GM21381 (cell line): ENCODE measurements around the gene KLHL40.
A peak's percentile ranks its signal among the peaks of the same experiment; 100 is the strongest.

Source experiments
- ATAC-seq: cut with Tn5 transposase; IDR thresholded peaks from one replicate; pipeline ENCODE4 v1.9.1; 2021; ENCODE audit warnings: mild to moderate bottlenecking, moderate library complexity; ENCODE audit not compliant: unreplicated experiment

Gene KLHL40

GRCh38 chr3:42685363-42685881 lies at the start of gene KLHL40:
TSS of gene KLHL40 (plus strand) at chr3:42685537. CDS start at chr3:42685619, 82 bp downstream.
- ATAC-seq = no peak

GRCh38 chr3:42637001-42637400 lies 48.3 kb upstream of the KLHL40 start:
- no peak for ATAC-seq

- ATAC-seq = no peak
Observed at GRCh38 chr3:42638339-42638842, 46.9 kb upstream of the KLHL40 start.

- ATAC-seq = no peak
Observed at GRCh38 chr3:42639192-42639591, 46.1 kb upstream of the KLHL40 start.

- ATAC-seq = no peak
Observed at GRCh38 chr3:42640129-42640528, 45.2 kb upstream of the KLHL40 start.

GRCh38 chr3:42640771-42641370 lies 44.5 kb upstream of the KLHL40 start:
- ATAC-seq = no peak

GRCh38 chr3:42647821-42648459 lies 37.4 kb upstream of the KLHL40 start:
- no peak for ATAC-seq

GRCh38 chr3:42649006-42649405 lies 36.3 kb upstream of the KLHL40 start:
- ATAC-seq = no peak

- no peak for ATAC-seq
Observed at GRCh38 chr3:42649783-42650182, 35.6 kb upstream of the KLHL40 start.

- no peak for ATAC-seq
Observed at GRCh38 chr3:42651248-42652091, 33.9 kb upstream of the KLHL40 start.

GRCh38 chr3:42652251-42652610 lies 33.1 kb upstream of the KLHL40 start:
- ATAC-seq = peak; percentile 4

GRCh38 chr3:42652611-42653302 lies 32.6 kb upstream of the KLHL40 start:
- peak; percentile 63 for ATAC-seq

GRCh38 chr3:42653303-42653559 lies 32.1 kb upstream of the KLHL40 start:
- ATAC-seq = no peak

- ATAC-seq = no peak
Observed at GRCh38 chr3:42653560-42654330, 31.6 kb upstream of the KLHL40 start, which contains the start of gene ZBTB47. TSS of gene ZBTB47 (plus strand) at chr3:42653697. CDS start at chr3:42658356, 4,659 bp downstream.

GRCh38 chr3:42654331-42655201 lies 30.8 kb upstream of the KLHL40 start:
- no peak for ATAC-seq

- ATAC-seq = no peak
Observed at GRCh38 chr3:42655331-42655888, 29.9 kb upstream of the KLHL40 start.

- no peak for ATAC-seq
Observed at GRCh38 chr3:42655980-42656679, 29.2 kb upstream of the KLHL40 start.
